Hypothalamus (tissue), 51 donors: ENCODE measurements around the gene GALNTL6.
"Not testable (repeated sequence)": the region's sequence is repeated elsewhere in the genome, so short reads cannot be mapped to it uniquely, and the experiment has no call there.

Experiments
- DNase-seq, 51 donors: peaks; one replicate each; lab custom pipeline; 2025; lab: John Stamatoyannopoulos, UW

Gene GALNTL6

GRCh38 chr4:172362569-172362968 is 549.4 kb downstream of the GALNTL6 start:
- no peak for DNase-seq

GRCh38 chr4:172369471-172369959 is 556.3 kb downstream of the GALNTL6 start:
- DNase-seq: no peak

- DNase-seq: no peak
Observed at GRCh38 chr4:172377486-172378140, 564.4 kb downstream of the GALNTL6 start.

GRCh38 chr4:172379834-172380233 is 566.6 kb downstream of the GALNTL6 start:
- no peak for DNase-seq

- no peak for DNase-seq
Observed at GRCh38 chr4:172390331-172390730, 577.1 kb downstream of the GALNTL6 start.

- DNase-seq: no peak
Observed at GRCh38 chr4:172392741-172393140, 579.5 kb downstream of the GALNTL6 start.

GRCh38 chr4:172393220-172393619 is 580.0 kb downstream of the GALNTL6 start:
- no peak for DNase-seq

GRCh38 chr4:172404676-172405075 is 591.5 kb downstream of the GALNTL6 start:
- no peak for DNase-seq

GRCh38 chr4:172410363-172410762 is 597.2 kb downstream of the GALNTL6 start:
- DNase-seq: no peak

GRCh38 chr4:172411149-172411548 is 597.9 kb downstream of the GALNTL6 start:
- no peak for DNase-seq

GRCh38 chr4:172412851-172413580 is 599.8 kb downstream of the GALNTL6 start:
- no peak for DNase-seq

- not testable (repeated sequence) for DNase-seq
Observed at GRCh38 chr4:172428979-172429378, 615.8 kb downstream of the GALNTL6 start.

- DNase-seq: no peak
Observed at GRCh38 chr4:172480471-172480870, 667.3 kb downstream of the GALNTL6 start.

- no peak for DNase-seq
Observed at GRCh38 chr4:172481802-172482508, 668.8 kb downstream of the GALNTL6 start.

- no peak for DNase-seq
Observed at GRCh38 chr4:172485007-172485406, 671.8 kb downstream of the GALNTL6 start.

- no peak for DNase-seq
Observed at GRCh38 chr4:172486531-172486930, 673.3 kb downstream of the GALNTL6 start.

- no peak for DNase-seq
Observed at GRCh38 chr4:172489861-172490260, 676.7 kb downstream of the GALNTL6 start.

GRCh38 chr4:172495769-172496168 is 682.6 kb downstream of the GALNTL6 start:
- DNase-seq: no peak

GRCh38 chr4:172497321-172497720 is 684.1 kb downstream of the GALNTL6 start:
- no peak for DNase-seq

- DNase-seq: no peak
Observed at GRCh38 chr4:172514011-172514410, 700.8 kb downstream of the GALNTL6 start.

GRCh38 chr4:172514801-172515200 is 701.6 kb downstream of the GALNTL6 start:
- DNase-seq: no peak
